Measurements from ENCODE around the gene C6orf62. TPM values are rescaled to one million over a fixed set of nuclear protein-coding genes. Genes with fewer than 3 reads are reported as not detected.
A peak's percentile ranks its signal among the peaks of the same experiment; 100 is the strongest.
"Not testable (repeated sequence)": the region's sequence is repeated elsewhere in the genome, so short reads cannot be mapped to it uniquely, and the experiment has no call there.

Gene C6orf62
- total RNA-seq, 1 donor, result 168 TPM

- Histone ChIP-seq H3K9me3 (ENCODE audit: low read depth, low read length) (no peaks in the 10 kb centered on the region), H3K79me2 (ENCODE audit: insufficient read depth, low read length) (no peaks in the 10 kb centered on the region), H3K27me3 (ENCODE audit: insufficient read depth, low read length) (no peaks in the 10 kb centered on the region), H3K36me3 (ENCODE audit: insufficient read depth, low read length) (no peaks in the 10 kb centered on the region), H3K4me3 (ENCODE audit: insufficient read depth, low read length) (no peak overlapping the region), H3K27ac (ENCODE audit: low read depth, low read length) (no peak overlapping the region), H4K20me1 (ENCODE audit: insufficient read depth, low read length) (no peaks in the 10 kb centered on the region), H2AFZ (ENCODE audit: low read length) (no peak overlapping the region), H3K4me1 (ENCODE audit: insufficient read depth, low read length) (no peaks in the 10 kb centered on the region), H3K4me2 (ENCODE audit: insufficient read depth, low read length) (no peak overlapping the region)
- no peak for TF ChIP-seq CTCF (IDR thresholded peaks at IDR 0.05; ENCODE audit: extremely low read depth, low read depth, low read length)
- DNase-seq (ENCODE audit: insufficient read length, low spot score, missing footprints), result no peak
Measured at GRCh38 chr6:24759718-24760117, 40.8 kb upstream of the C6orf62 start.

GRCh38 chr6:24757611-24758010 is 38.7 kb upstream of the C6orf62 start:
- H3K4me2 ChIP-seq (ENCODE audit: insufficient read depth, low read length), result no peak overlapping the region
- H2AFZ ChIP-seq (ENCODE audit: low read length), result no peak overlapping the region

GRCh38 chr6:24755279-24755678 is 36.3 kb upstream of the C6orf62 start:
- no peak overlapping the region for H3K4me2 ChIP-seq (ENCODE audit: insufficient read depth, low read length)
- no peak overlapping the region for H3K4me3 ChIP-seq (ENCODE audit: insufficient read depth, low read length)
- TF ChIP-seq CTCF (IDR thresholded peaks at IDR 0.05; ENCODE audit: extremely low read depth, low read depth, low read length), result no peak
- H3K27me3 ChIP-seq (ENCODE audit: insufficient read depth, low read length), result no peaks in the 10 kb centered on the region
- no peaks in the 10 kb centered on the region for H3K79me2 ChIP-seq (ENCODE audit: insufficient read depth, low read length)
- H3K36me3 ChIP-seq (ENCODE audit: insufficient read depth, low read length), result no peaks in the 10 kb centered on the region
- H4K20me1 ChIP-seq (ENCODE audit: insufficient read depth, low read length), result no peaks in the 10 kb centered on the region
- DNase-seq (ENCODE audit: insufficient read length, low spot score, missing footprints), result no peak
- H3K4me1 ChIP-seq (ENCODE audit: insufficient read depth, low read length), result no peaks in the 10 kb centered on the region
- H2AFZ ChIP-seq (ENCODE audit: low read length), result peak overlapping the region; percentile 37
- H3K27ac ChIP-seq (ENCODE audit: low read depth, low read length), result no peak overlapping the region
- no peaks in the 10 kb centered on the region for H3K9me3 ChIP-seq (ENCODE audit: low read depth, low read length)

More at GRCh38 chr6:24757611-24758010, 38.7 kb upstream of the C6orf62 start:
- no peaks in the 10 kb centered on the region for H3K27me3 ChIP-seq (ENCODE audit: insufficient read depth, low read length)
- H3K9me3 ChIP-seq (ENCODE audit: low read depth, low read length), result no peaks in the 10 kb centered on the region
- DNase-seq (ENCODE audit: insufficient read length, low spot score, missing footprints), result no peak
- H4K20me1 ChIP-seq (ENCODE audit: insufficient read depth, low read length), result no peaks in the 10 kb centered on the region
- TF ChIP-seq CTCF (IDR thresholded peaks at IDR 0.05; ENCODE audit: extremely low read depth, low read depth, low read length), result no peak
- H3K4me1 ChIP-seq (ENCODE audit: insufficient read depth, low read length), result no peaks in the 10 kb centered on the region
- no peak overlapping the region for H3K27ac ChIP-seq (ENCODE audit: low read depth, low read length)
- H3K4me3 ChIP-seq (ENCODE audit: insufficient read depth, low read length), result no peak overlapping the region
- H3K79me2 ChIP-seq (ENCODE audit: insufficient read depth, low read length), result no peaks in the 10 kb centered on the region
- no peaks in the 10 kb centered on the region for H3K36me3 ChIP-seq (ENCODE audit: insufficient read depth, low read length)

- not testable (repeated sequence) for H3K4me1 ChIP-seq (ENCODE audit: insufficient read depth, low read length); H3K27ac ChIP-seq (ENCODE audit: low read depth, low read length); H3K36me3 ChIP-seq (ENCODE audit: insufficient read depth, low read length); H3K79me2 ChIP-seq (ENCODE audit: insufficient read depth, low read length); H3K9me3 ChIP-seq (ENCODE audit: low read depth, low read length); H4K20me1 ChIP-seq (ENCODE audit: insufficient read depth, low read length); H3K27me3 ChIP-seq (ENCODE audit: insufficient read depth, low read length); H3K4me3 ChIP-seq (ENCODE audit: insufficient read depth, low read length); H2AFZ ChIP-seq (ENCODE audit: low read length); H3K4me2 ChIP-seq (ENCODE audit: insufficient read depth, low read length)
- DNase-seq (ENCODE audit: insufficient read length, low spot score, missing footprints), result peak; percentile 25
Measured at GRCh38 chr6:24754378-24754777, 35.4 kb upstream of the C6orf62 start.
